Stimulated activated naive CD4-positive, alpha-beta T cell (primary cell): Measurements from ENCODE around the gene SCARB1.

Experiments used
- DNase-seq, 6 experiments: peaks; one replicate each; lab custom pipeline; 2025; lab: John Stamatoyannopoulos, UW

SCARB1 gene

GRCh38 chr12:124730455-124730932, 133.2 kb downstream of the SCARB1 start:
- DNase-seq = no peak

GRCh38 chr12:124727922-124728321, 135.7 kb downstream of the SCARB1 start:
- DNase-seq = no peak

GRCh38 chr12:124727264-124727800, 136.3 kb downstream of the SCARB1 start:
- DNase-seq = no peak
